ENCODE data around the gene ERBB2.

ERBB2 gene

DNA sequence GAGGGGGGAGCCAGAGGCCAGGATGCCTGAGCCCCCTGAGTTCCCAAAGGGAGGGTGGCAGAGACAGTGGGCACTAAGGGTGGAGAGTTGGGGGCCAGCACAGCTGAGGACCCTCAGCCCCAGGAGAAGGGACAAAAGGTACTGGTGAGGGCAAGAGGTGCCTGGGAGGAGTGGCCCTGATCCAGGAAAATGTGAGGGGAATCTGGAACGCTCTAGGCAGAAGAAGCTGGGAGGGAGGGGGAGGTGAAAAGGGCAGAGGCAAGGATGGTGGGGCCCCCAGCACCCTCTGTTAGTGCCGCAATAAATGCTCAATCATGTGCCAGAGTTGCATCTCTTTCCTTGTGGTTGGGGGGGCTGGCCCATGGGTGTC, 33.6 kb upstream of the ERBB2 start:
- DNase-seq, result no peak

DNA sequence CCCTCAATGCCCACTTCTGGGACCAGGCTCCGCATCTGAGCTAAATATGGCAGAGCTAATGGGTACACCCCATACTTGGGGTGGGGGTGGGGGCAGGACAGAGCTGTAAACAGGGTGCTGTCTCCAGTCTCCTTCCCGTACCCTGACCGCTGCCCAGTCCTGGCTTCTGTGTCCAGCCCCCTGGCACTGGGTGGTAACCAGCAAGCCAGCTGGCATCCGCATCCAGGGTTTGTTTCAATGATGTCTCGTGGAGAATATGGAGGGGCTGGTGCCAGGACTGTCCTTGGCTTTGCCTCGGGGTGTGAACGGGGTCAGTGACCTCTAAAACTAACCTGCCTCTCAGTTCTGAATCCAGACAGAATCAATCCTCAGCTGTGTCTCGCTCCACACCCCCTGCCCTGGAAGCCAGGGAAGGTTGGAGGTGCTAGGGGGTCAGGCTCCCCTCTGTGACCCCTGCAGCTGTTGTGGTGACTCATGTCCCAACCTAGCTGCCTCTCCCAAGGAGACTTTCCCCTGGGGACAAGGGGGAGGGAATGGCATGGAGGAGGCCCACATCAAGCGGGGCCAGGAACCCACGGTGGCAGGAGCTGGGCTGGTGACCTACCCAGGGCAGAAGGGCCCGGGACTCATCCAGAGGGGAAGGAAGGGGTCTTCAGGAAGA, 33.1 kb upstream of the ERBB2 start:
- no peak for DNase-seq

DNA sequence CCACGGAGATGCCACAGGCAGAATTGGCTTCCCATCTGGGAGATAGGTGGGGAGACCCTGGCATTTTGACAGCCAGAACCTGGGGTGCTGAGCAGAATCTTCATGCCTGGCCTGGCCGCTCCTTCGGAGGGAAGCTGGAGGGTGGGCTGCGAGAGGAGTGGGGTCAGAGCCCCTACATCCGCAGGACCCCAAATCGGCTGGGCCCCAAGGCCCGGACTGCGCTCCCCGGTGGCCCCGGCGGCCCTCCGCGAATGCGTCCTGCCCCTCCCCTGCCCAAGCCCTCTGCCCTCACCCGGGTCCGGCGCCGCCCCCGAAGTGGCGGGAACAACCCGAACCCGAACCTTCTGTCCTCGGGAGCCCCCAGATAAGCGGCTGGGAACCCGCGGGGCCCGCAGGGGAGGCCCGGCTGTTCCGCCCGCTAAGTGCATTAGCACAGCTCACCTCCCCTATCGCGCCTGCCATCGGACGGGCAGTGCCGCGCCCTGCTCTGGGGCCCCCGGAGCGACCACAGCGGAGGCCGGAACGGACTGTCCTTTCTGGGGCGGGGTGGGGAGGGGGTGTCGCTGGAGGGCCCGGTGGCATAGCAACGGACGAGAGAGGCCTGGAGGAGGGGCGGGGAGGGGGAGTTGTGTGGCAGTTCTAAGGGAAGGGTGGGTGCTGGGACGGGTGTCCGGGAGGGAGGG, 32.5 kb upstream of the ERBB2 start:
- no peak for DNase-seq

DNA sequence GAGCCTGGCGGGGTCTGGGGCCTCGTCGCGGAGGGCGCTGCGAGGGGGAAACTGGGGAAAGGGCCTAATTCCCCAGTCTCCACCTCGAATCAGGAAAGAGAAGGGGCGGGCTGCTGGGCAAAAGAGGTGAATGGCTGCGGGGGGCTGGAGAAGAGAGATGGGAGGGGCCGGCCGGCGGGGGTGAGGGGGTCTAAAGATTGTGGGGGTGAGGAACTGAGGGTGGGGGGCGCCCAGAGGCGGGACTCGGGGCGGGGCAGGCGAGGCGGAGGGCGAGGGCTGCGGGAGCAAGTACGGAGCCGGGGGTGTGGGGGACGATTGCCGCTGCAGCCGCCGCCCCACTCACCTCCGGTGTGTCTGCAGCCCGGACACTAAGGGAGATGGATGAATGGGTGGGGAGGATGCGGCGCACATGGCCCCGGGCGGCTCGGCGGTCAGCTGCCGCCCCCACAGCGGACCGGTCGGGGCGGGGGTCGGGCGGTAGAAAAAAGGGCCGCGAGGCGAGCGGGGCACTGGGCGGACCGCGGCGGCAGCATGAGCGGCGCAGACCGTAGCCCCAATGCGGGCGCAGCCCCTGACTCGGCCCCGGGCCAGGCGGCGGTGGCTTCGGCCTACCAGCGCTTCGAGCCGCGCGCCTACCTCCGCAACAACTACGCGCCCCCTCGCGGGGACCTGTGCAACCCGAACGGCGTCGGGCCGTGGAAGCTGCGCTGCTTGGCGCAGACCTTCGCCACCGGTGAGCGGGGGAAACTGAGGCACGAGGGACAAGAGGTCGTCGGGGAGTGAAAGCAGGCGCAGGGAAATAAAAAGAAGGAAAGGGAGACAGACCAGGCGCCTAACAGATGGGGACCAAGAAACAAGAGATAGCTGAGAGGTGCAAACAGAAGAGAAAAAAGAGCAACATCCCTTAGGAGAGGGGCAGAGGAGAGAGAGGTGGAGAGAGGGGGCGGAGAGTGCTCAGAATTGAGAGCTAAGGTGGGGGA, 31.6 kb upstream of the ERBB2 start, which contains the start of gene PNMT:
TSS of gene PNMT (plus strand) at position 509 of the 980 bp plus-strand sequence. CDS start at position 532, 23 bp downstream.
- DNase-seq, result peak; percentile 9 to 17

DNA sequence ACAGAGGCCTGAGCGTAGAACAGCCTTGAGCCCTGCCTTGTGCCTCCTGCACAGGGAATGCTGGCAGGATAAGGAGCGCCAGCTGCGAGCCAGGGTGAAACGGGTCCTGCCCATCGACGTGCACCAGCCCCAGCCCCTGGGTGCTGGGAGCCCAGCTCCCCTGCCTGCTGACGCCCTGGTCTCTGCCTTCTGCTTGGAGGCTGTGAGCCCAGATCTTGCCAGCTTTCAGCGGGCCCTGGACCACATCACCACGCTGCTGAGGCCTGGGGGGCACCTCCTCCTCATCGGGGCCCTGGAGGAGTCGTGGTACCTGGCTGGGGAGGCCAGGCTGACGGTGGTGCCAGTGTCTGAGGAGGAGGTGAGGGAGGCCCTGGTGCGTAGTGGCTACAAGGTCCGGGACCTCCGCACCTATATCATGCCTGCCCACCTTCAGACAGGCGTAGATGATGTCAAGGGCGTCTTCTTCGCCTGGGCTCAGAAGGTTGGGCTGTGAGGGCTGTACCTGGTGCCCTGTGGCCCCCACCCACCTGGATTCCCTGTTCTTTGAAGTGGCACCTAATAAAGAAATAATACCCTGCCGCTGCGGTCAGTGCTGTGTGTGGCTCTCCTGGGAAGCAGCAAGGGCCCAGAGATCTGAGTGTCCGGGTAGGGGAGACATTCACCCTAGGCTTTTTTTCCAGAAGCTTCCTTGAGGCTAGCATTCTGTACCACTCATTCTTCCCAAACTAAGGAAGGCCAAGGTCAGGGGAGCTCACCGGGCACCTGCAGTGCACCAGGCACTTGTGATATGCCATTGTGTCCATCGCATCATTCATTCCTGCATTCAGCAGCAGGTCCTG, 29.7 kb upstream of the ERBB2 start:
- DNase-seq, result no peak

DNA sequence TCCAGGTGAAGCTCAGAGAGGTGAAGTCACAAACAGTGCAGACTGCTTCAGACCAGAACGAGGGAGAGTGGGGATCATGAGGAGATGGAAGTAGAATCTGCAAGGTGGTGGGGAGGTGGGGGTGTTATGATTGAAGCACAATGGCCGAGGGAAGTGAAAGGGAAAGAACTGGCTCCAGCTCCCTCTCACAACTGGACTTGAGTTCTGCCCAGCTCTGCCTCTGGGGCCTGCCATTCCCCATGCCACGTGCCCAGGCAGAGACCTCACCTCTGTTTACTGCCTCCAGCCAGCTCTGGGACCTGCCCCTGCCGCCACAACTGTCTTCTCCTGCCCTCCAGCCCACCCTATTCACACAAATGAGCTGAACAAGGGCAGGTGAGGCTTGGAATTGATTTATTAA, 29.1 kb upstream of the ERBB2 start:
- DNase-seq, result no peak

DNA sequence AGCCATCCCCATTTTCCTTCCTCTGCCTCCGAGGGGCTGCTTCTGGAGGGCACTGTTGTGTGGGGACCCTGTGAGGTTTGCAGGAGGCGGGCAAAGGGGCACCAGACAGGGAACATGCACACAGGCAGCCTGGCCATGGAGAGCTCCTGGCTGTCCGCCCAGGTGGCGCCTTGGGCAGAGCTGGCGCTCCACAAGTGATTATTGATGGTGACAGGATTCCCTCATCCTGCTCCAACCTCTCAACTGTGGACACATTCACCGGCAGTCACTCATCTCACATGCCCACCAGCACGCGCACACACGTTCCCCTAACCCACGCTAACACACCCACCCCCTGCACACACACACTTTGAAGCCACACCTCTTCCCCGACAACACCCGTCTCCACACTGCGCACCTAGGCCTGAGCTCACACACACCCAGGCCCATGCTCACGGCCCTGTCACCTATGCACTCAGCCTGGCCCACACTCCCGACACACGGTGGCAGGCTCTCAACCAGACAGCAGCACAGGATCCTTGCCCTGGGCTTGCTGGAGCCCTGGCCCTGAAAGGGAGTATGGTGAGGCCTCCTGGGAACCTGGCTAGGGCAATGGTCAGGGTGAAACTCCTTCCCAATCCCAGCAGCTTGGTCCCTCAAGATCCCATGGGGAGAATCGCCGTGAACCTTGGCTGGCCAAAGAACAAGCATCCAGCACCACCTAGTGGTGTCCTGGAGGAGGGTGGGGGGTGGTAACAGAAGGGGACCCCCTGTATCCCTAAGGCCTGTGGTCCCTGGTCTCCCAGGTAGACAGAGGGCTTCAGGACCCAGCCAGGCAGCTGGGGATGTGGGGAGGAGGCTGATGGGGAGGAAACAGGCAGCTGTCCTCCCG, 28.0 kb upstream of the ERBB2 start:
- no peak for DNase-seq

DNA sequence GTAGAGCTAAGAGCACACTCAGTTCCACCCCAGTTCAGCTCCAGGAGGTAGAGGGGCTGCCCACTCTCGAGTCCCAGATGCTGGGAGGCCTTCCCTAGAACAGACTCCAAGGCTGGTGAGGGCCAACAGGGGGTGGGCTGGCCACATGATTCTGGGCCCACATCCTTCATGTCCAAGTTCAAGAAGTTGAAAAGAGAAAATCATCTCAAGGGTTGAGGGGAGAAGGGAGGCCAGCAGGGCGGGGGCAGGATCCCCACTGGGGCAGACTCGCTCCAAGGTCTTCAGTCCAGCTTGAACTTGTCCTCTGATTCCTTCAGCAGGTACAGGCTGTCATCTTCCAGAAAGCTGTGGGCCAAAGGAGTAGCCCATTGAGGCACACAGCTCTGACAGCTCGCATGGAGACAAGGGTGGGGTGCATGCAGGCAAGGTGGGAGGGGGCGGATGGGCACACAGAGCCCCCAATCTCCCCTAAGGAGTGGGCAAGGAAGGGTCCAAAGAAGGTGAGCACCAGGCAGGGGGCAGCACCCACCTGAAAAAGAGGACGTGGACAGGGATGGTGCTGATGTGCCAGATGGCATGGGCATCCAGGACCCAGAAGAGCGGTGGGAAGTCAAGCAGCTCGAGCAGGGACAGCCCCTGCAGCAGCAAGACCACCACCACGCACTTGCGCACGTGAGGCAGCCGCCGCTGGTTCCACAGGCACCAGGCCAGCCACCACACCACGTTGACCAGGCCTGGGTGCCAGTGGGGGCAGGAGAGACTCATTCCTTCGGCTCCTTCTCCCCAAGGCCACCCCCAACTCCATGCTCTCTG, 27.1 kb upstream of the ERBB2 start:
- DNase-seq, result no peak

DNA sequence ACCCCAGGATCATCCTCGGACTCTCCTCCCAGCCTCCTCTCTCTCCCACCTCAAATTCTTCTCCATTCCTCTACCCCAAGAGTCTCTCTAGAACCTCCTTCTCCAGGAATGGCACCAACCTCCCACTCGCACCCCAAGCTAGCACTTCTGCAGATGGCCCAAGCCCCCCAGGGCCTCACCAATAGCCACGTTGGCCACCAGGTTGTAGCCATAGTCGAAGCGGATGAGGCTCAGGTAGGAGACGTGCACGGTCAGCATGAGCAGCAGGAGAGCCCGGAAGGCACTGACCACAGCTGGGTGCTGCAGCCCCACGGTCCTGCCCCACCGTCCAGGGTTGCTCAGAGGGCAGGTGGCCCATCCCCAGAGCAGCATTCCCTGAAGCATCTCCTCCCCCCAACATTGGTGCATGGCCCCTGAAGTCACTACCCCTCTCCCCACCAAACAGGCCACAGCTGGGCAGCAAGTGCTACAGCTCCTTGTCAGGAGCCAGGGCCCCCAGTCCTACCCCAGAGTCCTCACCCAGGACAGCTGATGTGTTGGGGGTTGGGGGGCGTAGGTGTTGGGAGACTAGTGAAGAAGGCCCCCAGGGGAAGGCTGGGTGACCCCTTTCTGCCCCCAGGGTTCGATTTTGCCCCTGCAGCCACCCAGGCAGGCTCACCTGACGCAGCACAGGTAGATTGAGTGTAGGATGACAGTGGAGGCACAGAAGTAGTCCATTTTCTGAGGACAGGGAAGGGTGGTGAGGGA, 26.4 kb upstream of the ERBB2 start:
- DNase-seq, result no peak

DNA sequence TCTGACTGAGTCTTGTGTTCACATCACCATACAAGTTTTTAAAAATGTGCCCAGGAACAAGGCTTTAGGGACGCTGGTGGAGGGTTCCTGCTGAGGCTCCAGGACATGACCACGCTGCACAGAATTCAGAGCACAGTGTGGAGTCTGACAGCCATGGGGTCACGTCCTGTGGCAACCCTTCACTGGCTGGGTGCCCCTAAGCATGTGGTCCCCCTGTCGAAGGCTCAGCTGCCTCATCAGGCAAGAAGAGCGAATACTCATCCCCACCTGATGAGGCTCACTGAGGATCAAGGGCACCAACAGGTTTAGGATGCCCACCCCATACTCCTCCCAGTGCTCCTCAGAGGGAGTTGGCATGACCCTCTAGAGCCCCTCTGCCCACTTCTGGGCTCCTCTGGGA, 25.7 kb upstream of the ERBB2 start:
- DNase-seq, result no peak

DNA sequence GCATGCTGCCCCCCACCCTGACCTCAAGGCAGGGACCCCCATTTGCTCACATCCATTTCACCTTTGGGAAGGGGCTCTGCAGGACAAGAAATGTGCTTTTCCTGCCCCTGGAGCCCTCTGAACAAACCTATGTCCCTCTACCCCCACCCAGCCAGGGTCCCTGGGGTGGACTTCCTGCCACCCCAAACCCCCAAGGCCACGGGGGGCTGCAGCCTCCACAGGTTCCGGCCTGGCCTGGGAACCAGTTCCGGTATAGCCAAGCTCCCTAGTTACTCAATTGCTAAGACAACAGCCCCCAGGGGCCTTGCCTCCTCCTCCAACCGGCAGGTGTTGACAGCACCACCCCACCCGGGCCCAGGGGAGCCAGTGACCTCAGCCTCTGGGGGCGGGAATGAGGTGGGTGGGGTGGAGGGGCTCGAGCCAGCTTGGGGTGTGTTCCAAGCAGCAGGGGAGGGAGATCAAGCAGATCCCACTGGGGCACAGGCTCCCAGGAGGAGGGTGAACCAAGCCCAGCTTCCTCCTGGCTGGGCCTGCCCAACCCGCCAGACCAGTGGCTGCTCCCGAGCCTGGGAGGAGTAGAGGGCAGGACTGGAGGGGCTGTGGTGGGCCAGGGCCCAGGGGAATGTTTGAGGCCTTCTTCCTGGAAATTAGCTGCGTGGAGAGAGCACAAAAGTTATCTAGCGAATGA, 25.0 kb upstream of the ERBB2 start:
- DNase-seq, result no peak

DNA sequence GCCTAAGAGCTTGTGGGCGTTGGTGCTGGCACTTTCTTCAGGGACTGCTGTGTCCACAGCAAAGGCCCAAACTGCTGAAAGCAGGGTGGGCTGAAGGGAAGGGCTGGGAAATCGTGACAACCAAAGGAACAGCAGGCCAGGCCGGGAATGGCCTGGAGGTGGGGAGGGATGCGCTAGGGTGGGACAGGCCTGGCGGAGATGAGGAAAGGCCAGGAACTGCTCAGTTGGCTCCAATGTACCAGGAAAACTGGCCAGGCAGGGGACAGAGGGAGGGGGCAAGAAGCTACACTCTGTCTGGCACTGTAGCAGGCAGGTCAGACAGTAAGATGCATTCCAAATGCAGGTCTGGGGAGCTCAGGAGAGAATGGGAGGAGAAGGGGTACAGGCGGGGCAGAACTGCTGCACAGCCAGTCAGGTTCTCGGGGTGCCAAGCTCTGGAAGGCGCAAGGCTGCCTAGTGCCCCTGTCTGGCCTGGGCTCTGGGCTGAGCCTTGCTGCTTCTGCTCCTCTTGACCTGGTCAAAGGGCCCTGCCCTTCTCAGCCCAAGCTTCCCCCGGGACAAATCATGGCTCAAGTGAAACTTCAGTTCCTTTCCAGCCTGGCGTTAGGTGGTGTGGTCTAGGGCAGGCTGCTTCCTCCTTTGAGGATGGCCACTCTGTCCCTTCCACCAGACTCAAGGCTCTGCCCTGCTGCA, 24.3 kb upstream of the ERBB2 start:
- DNase-seq, result no peak

DNA sequence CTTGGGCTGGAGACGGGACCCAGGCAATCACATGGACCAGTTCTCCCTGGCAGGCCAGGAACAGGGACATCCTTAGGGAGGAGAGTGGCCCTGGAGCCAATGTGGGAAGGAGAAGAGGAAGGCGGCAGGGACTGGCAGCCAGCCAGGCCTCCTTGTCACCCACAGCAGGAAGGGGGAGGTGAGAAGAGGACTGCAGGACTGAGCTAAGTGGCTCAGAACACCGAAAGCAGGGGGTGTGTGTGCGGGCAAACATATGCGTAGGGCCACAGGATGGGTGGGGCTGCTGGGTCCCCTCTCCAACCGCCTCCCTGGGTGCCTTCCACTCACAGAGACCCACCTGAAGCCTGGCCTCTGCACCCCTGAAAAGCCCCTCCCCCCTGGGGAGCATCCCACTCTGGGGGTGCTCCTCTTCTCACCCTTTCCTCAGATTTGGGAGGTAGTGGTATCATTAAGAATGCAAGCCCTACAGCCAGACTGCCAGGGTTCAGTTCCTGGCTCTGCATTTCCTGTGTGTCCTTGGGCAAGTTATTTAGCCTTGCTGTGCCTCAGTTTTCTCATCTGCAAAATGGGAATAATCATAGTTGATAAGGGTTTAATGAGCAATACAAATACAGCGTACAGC, 23.6 kb upstream of the ERBB2 start:
- DNase-seq, result peak; percentile 59 to 66

DNA sequence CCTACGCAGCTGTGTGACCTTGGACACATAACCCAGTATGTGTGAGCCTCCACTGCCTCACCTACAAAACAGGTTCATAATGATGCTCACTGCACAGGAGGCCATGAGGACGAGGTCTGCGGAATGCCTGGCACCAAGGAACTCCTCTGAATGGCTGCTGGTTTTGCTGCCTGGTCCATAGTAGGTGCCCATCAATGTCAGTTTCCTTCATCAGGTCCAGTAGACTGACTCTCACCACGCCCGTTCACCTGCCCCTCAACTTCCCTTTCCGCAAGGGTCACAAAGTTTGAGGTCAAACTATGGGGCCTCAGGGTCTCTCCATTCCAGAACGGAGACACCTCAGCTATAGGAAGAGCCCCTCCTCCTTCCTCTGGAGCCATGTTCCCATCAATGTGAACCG, 22.8 kb upstream of the ERBB2 start:
- DNase-seq, result no peak

DNA sequence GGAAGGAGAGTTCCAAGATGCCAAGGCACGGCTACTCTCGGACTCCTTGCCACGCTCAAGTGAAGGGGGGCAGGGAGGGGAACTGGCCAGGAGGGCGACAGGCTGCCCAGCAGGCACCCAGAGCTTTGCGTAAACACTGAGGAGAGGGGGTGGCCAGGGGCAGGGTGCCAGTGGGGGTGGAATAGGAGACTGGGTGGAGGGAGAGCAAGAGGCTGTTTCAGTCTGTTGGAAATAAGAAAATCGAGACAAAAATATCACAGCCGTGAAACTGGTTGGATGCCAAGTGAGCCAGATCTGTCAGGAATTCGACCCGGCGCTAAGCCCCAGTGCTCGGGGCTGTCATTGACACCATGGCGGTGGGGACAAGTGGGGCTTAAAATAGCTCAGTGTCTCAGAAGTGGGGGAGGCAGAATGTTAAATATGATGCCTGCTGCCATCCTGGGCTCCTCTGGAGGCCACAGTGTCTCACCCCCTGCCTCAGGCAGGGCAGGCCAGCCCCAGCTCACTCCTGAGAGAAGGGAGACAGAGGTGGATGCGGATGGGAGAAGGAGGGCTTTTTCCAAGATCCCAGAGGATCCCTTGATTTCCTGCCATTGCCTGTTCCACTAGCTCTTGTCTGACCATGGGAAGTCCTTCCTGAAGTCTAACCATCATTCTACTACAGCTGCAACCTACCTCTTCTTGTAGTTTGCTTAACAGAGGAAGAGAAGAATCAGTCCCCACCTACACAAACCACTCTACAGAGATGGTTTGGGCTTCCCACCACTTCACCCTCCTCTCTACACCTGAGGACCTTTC, 22.1 kb upstream of the ERBB2 start:
- peak; percentile 10 to 49 for DNase-seq

DNA sequence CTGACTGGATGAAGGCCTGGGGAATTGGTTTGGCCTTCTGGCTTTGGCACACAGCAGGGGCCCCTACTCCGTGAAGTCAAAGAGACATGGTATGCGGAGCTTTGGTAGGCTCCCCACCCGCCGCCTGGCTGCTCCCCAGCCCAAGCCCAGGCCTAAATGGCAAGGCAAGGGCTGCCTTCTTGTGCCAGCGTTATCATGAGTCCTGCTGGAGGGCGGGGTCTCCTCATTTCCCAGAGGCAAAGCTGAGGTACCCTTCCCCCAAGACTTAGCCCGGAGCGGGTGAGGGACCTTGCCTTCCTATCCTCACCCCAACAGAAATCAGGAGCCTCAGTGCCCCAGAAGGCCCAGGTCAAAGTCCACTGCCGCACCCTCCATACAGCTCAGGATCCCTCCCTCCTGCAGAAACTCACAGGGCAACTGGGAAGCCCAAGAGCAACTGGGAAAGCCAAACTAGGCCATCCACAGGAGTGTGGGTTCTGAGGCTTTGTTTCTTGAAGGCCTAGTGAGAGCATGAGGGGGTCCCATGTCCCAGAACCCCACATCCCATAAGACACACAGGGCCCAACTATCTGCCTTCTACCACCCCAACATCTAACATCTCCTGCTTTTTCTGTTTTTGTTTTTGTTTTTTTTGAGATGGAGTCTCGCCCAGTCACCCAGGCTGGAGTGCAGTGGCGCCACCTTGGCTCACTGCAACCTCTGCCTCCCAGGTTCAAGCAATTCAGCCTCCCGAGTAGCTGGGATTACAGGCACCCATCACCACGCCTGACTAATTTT, 21.3 kb upstream of the ERBB2 start:
- no peak for DNase-seq

All from NCI-H187 (cell line).